Sigmoid colon (tissue), 7 donors: ENCODE results near the gene COPS3. TPM values are rescaled to one million over a fixed set of nuclear protein-coding genes. Genes with fewer than 3 reads are reported as not detected.
A peak's percentile ranks its signal among the peaks of the same experiment; 100 is the strongest.
"Not testable (repeated sequence)": the region's sequence is repeated elsewhere in the genome, so short reads cannot be mapped to it uniquely, and the experiment has no call there.

Experiments
- DNase-seq: peaks from one replicate; pipeline ENCODE4 v3.0.0-alpha.2; 2019
- H3K27ac ChIP-seq, 4 donors: fragments of 200-600 bp; sonication (generic); one replicate each; pipeline ENCODE4 v1.5.1; 2016 to 2019; ENCODE audit warnings: mild to moderate bottlenecking in 1 of 4
- H3K27me3 ChIP-seq, 3 donors: fragments of 200-600 bp; sonication (generic); one replicate each; pipeline ENCODE4 v1.5.1; 2019; ENCODE audit warnings: mild to moderate bottlenecking in 1 of 3
- H3K36me3 ChIP-seq, 4 donors: fragments of 200-600 bp; sonication (generic); one replicate each; pipeline ENCODE4 v1.5.1; 2016 to 2019
- H3K4me1 ChIP-seq, 4 donors: fragments of 200-600 bp; sonication (generic); one replicate each; pipeline ENCODE4 v1.5.1; 2017 to 2019
- H3K4me3 ChIP-seq, 4 donors: fragments of 200-600 bp; sonication (generic); one replicate each; pipeline ENCODE4 v1.5.1; 2017 to 2019; ENCODE audit warnings: mild to moderate bottlenecking in 2 of 4, moderate library complexity in 1 of 4
- H3K9me3 ChIP-seq, 4 donors: fragments of 200-600 bp in 3 of 4; sonication (generic) in 3 of 4; one replicate each; pipeline versions ENCODE4 v1.5.1 to v1.6.1; 2013 to 2019
- EP300 ChIP-seq, 4 donors: sonication (generic); formaldehyde crosslinking; IDR thresholded peaks; one replicate each; pipeline ENCODE4 v1.6.1; 2017; ENCODE audit warnings: antibody characterized with exemption in 4 of 4
- POLR2A ChIP-seq, 2 donors: fragments of 450-650 bp; IDR thresholded peaks; one replicate each; pipeline ENCODE4 v1.6.1; 2016; ENCODE audit warnings: antibody characterized with exemption in 2 of 2, mild to moderate bottlenecking in 2 of 2, moderate library complexity in 2 of 2
- POLR2AphosphoS5 ChIP-seq, 4 donors: sonication (generic); formaldehyde crosslinking; IDR thresholded peaks; one replicate each; pipeline ENCODE4 v1.6.1; 2017; ENCODE audit warnings: antibody characterized with exemption in 4 of 4
- WGBS, 2 donors: extraction: QIAGEN DNeasy Blood & Tissue Kit; methylation state at CpG; one replicate each; pipeline ENCODE4 v1.1.7; 2013; 5-methylcytosine and 5-hydroxymethylcytosine counted together
- intact Hi-C: fragments of 100-400 bp; cut with DNase I; formaldehyde crosslinking; loops from one replicate; pipeline ENCODE4 v1.15.1; 2023
- polyA plus RNA-seq, 3 donors: library from polyadenylated mRNA; stranded (reverse); fragments of 200-250 nt; gene quantifications; one replicate each; pipeline ENCODE4 v1.2.3, GENCODE V29; 2013
- total RNA-seq, 4 donors: library from RNA; depleted of rRNA; stranded (reverse); fragments of >200 nt; gene quantifications; one replicate each; pipeline ENCODE4 v1.1.0, GENCODE V29; 2016
- TF ChIP-seq, protein P1 (sequence below), 4 experiments: fragments of 450-650 bp in 3 of 4; fragments of 200-600 bp in 1 of 4; IDR thresholded peaks; one replicate each; pipeline ENCODE4 v1.5.1; 2016 to 2019; ENCODE audit warnings: antibody characterized with exemption in 4 of 4, mild to moderate bottlenecking in 3 of 4, moderate library complexity in 2 of 4
- donor health status: healthy with polysubstance abuse.
- donor health status: Bipolar disorder and iron deficiency.
- donor health status: healthy.

COPS3 gene
- total and polyA plus RNA-seq, 7 donors: 44.6 to 105 (median 56.8) TPM

DNA sequence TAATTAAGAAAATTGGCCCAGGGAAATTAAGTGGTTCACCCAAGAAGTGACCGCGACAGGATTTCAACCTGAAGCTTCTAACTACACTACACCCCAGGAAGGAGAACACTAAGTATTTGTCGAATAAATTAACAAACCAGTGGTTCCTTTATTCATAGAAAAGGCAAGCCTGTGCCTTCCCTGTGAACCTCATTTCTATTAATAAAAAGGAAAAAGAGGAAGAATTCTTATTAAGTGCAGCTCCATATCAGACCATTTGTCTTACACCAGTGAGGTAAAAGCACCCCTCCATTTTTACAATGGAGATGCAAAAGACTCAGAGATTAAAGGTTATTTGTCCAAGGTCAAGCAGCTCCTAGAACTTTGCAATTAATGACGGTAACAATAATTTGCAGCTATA is 1.7 kb downstream of the COPS3 start:
- Histone ChIP-seq H3K9me3 (no peaks in the 10 kb centered on the region), H3K27ac (peak overlapping the region in 2 of 4 donors; percentile 96 to 98), H3K36me3 (peaks cover 0 to 17% (median 0%) of the 10 kb centered on the region in 4 donors), H3K4me1 (peaks cover 0 to 44% (median 40%) of the 10 kb centered on the region in 4 donors), H3K27me3 (no peaks in the 10 kb centered on the region), H3K4me3 (no peak overlapping the region)
- no peak for DNase-seq
- WGBS, 2 donors: 79 to 86% methylated on average over 4 of the region's 4 CpGs
- no peak for TF ChIP-seq POLR2AphosphoS5 (IDR thresholded peaks at IDR 0.05)
- TF ChIP-seq, protein P1, sequence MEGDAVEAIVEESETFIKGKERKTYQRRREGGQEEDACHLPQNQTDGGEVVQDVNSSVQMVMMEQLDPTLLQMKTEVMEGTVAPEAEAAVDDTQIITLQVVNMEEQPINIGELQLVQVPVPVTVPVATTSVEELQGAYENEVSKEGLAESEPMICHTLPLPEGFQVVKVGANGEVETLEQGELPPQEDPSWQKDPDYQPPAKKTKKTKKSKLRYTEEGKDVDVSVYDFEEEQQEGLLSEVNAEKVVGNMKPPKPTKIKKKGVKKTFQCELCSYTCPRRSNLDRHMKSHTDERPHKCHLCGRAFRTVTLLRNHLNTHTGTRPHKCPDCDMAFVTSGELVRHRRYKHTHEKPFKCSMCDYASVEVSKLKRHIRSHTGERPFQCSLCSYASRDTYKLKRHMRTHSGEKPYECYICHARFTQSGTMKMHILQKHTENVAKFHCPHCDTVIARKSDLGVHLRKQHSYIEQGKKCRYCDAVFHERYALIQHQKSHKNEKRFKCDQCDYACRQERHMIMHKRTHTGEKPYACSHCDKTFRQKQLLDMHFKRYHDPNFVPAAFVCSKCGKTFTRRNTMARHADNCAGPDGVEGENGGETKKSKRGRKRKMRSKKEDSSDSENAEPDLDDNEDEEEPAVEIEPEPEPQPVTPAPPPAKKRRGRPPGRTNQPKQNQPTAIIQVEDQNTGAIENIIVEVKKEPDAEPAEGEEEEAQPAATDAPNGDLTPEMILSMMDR (IDR thresholded peaks at IDR 0.05): no peak
- intact Hi-C loops: no loop called here

- DNase-seq, H3K9me3 ChIP-seq, H3K27me3 ChIP-seq, H3K4me3 ChIP-seq, H3K27ac ChIP-seq, intact Hi-C loops: not testable (repeated sequence)
- WGBS, 2 donors: 94 to 96% methylated on average over 5 of the region's 5 CpGs
- Histone ChIP-seq H3K4me1 (peaks cover 0 to 44% (median 40%) of the 10 kb centered on the region in 4 donors), H3K36me3 (peaks cover 0 to 36% (median 13%) of the 10 kb centered on the region in 4 donors)
Measured at GRCh38 chr17:17277431-17277830, 3.6 kb downstream of the COPS3 start.

- H3K9me3 ChIP-seq: no peaks in the 10 kb centered on the region
- no peaks in the 10 kb centered on the region for H3K27me3 ChIP-seq
- H3K27ac ChIP-seq: no peak overlapping the region
- no peak for DNase-seq
- TF ChIP-seq EP300 (IDR thresholded peaks at IDR 0.05) (no peak), POLR2AphosphoS5 (IDR thresholded peaks at IDR 0.05) (no peak), POLR2A (IDR thresholded peaks at IDR 0.05) (no peak)
- TF ChIP-seq, protein P1 (IDR thresholded peaks at IDR 0.05): no peak
- H3K36me3 ChIP-seq: peaks cover 1 to 51% (median 16%) of the 10 kb centered on the region in 4 donors
- WGBS, 2 donors: 81 to 90% methylated on average over 6 of the region's 6 CpGs
- no peak overlapping the region for H3K4me3 ChIP-seq
- intact Hi-C loops: no loop called here
- H3K4me1 ChIP-seq: peaks cover 0 to 40% (median 37%) of the 10 kb centered on the region in 4 donors
Measured at GRCh38 chr17:17275971-17276370, 5.1 kb downstream of the COPS3 start.

DNA sequence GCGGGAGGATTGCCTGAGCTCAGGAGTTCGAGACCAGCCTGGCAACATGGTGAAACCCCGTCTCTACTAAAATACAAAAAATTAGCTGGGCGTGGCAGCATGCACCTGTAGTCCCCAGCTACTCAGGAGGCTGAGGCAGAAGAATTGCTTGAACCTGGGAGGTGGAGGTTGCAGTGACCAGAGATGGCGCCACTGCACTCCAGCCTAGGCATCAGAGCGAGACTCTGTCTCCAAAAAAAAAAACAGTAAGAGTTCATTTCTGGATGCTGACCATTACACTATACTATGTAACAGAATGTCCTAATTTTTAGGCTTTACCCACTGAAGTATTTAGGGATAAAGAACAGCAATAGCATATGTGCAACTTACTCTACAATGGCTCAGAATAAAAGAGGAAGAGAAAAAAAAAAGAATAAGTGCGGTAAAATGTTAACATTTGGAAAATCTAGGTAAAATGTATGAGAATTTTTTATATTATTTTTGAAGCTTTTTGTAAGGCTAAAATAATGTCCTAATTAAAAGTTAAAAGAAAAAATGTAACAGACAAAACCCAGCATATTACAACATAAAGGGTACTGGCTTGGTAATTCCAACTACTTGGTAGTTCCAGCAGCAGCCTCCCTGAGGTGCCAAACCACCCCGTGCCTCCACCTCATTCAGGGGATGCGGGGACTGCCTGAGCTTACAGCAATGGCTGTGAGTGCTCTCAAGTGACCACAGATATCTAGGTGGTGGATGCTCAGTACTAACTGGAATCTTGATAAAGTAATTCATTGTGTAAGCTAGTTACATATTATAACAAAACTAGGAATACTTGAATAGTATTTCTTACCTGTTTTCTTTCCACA is 10.9 kb downstream of the COPS3 start:
- TF ChIP-seq POLR2A (IDR thresholded peaks at IDR 0.05): no peak
- TF ChIP-seq POLR2AphosphoS5 (IDR thresholded peaks at IDR 0.05): no peak
- no peak for DNase-seq
- Histone ChIP-seq H3K27ac (no peak overlapping the region), H3K4me1 (no peaks in the 10 kb centered on the region), H3K4me3 (no peak overlapping the region), H3K9me3 (no peaks in the 10 kb centered on the region), H3K36me3 (peaks cover 33 to 100% (median 61%) of the 10 kb centered on the region in 4 donors), H3K27me3 (no peaks in the 10 kb centered on the region)
- 83 to 91% methylated on average over 9 of the region's 9 CpGs for WGBS, 2 donors
- intact Hi-C loops: no loop called here

DNA sequence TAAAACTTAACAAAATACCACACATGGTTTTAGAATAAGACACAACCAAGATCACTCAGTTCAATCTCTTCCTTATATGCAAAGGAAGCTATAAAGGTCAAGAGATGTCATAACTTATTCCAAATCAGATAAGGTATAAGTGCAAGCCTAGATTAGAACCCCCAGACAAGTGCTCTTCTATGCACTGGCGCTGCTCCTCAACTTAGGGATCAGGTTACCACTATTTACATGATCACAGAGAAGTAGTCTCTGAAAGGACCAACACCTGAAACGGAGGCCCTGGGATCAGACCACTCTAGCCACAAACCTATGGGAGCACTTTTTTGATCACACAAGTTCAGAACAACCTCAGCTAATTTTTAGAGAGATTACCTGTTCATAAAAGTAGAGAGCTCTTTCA is 16.6 kb downstream of the COPS3 start:
- Histone ChIP-seq H3K9me3 (no peaks in the 10 kb centered on the region), H3K27ac (no peak overlapping the region), H3K36me3 (peaks cover 49 to 98% (median 69%) of the 10 kb centered on the region in 4 donors), H3K4me1 (no peaks in the 10 kb centered on the region), H3K27me3 (no peaks in the 10 kb centered on the region), H3K4me3 (no peak overlapping the region)
- 87 to 93% methylated on average over 2 of the region's 2 CpGs for WGBS, 2 donors
- intact Hi-C loops: no loop called here
- no peak for TF ChIP-seq POLR2AphosphoS5 (IDR thresholded peaks at IDR 0.05)
- no peak for DNase-seq

DNA sequence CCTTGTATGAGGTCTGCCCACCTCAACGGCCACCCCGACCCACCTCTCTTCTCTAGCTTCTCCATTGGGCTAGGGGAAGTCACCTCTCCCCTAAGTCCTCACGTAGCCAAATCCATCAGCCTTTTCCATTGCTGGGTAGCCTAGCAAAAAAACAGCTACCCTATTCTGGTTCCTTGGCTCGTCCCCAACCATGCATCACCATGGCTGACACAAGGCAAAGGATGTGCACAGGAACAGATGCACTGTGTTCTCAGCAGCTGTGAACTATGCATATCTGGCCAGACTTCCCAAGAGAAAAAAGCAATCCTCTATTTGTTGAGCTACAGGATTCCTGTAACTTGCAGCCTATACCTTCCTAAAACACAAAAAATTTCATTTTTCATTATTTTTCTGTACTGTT is 22.0 kb downstream of the COPS3 start:
- Histone ChIP-seq H3K27ac (no peak overlapping the region), H3K27me3 (no peaks in the 10 kb centered on the region), H3K4me3 (no peak overlapping the region), H3K4me1 (no peaks in the 10 kb centered on the region), H3K9me3 (no peaks in the 10 kb centered on the region), H3K36me3 (peaks cover 33 to 96% (median 55%) of the 10 kb centered on the region in 4 donors)
- intact Hi-C loops: no loop called here
- DNase-seq: no peak
- TF ChIP-seq, protein P1 (IDR thresholded peaks at IDR 0.05): no peak
- TF ChIP-seq POLR2AphosphoS5 (IDR thresholded peaks at IDR 0.05) (no peak), EP300 (IDR thresholded peaks at IDR 0.05) (no peak), POLR2A (IDR thresholded peaks at IDR 0.05) (no peak)
- WGBS, 2 donors: 95 to 99% methylated on average over 4 of the region's 4 CpGs
